Caco-2 (cell line): Measurements from ENCODE around the gene CCDC112. TPM values are rescaled to one million over a fixed set of nuclear protein-coding genes. Genes with fewer than 3 reads are reported as not detected.

Experiments
- BruUV-seq: library from RNA; stranded (reverse); fragments of 400-500 nt; replicated peaks from 2 replicates; lab custom pipeline; 2021; lab: Mats Ljungman, UMichigan
- CTCF ChIA-PET: fragments of 300-600 bp; sonication (Branson Sonifier 250); formaldehyde crosslinking; loops from one replicate; lab custom pipeline; 2022; ENCODE audit warnings: antibody characterized with exemption; lab: Charles Lee
- POLR2A ChIA-PET: fragments of 300-600 bp; sonication (Branson Sonifier 250); formaldehyde crosslinking; loops from one replicate; lab custom pipeline; 2022; ENCODE audit warnings: antibody characterized with exemption; lab: Charles Lee
- DNase-seq, 2 experiments: peaks; one replicate each; pipeline versions ENCODE4 v3.0.0 to v3.0.0-alpha.2; 2020 to 2022
- H3K27me3 ChIP-seq: replicated peaks from 2 replicates; pipeline ENCODE4 v1.6.0; 2011; ENCODE audit warnings: low read length; ENCODE audit not compliant: control insufficient read depth, insufficient read depth
- H3K36me3 ChIP-seq: 2 replicates; pipeline ENCODE4 v1.5.1; 2011; ENCODE audit warnings: low read length; ENCODE audit not compliant: control insufficient read depth, insufficient read depth
- H3K4me1 ChIP-seq: fragments of 250-450 bp; sonication (Bioruptor Pico); 2 replicates; pipeline ENCODE4 v1.5.1; 2020; ENCODE audit warnings: mild to moderate bottlenecking
- H3K4me3 ChIP-seq: 2 replicates; pipeline ENCODE4 v1.5.1; 2011; ENCODE audit warnings: low read depth, mild to moderate bottlenecking, control low read depth, low read length
- H3K9me3 ChIP-seq: fragments of 250-450 bp; sonication (Bioruptor Pico); 2 replicates; pipeline ENCODE4 v1.5.1; 2020; ENCODE audit warnings: mild to moderate bottlenecking, moderate library complexity
- H3K27ac Mint-ChIP-seq: one replicate; pipeline ENCODE4 v1.8.0; 2022; ENCODE audit warnings: mixed read lengths; ENCODE audit not compliant: unreplicated experiment
- H3K27me3 Mint-ChIP-seq: one replicate; pipeline ENCODE4 v1.8.0; 2022; ENCODE audit warnings: mixed read lengths; ENCODE audit not compliant: insufficient read depth, unreplicated experiment
- H3K36me3 Mint-ChIP-seq: one replicate; pipeline ENCODE4 v1.8.0; 2022; ENCODE audit warnings: mild to moderate bottlenecking, mixed read lengths; ENCODE audit not compliant: insufficient read depth, unreplicated experiment
- H3K4me1 Mint-ChIP-seq: one replicate; pipeline ENCODE4 v1.8.0; 2022; ENCODE audit warnings: low read depth, mixed read lengths; ENCODE audit not compliant: unreplicated experiment
- H3K4me3 Mint-ChIP-seq: one replicate; pipeline ENCODE4 v1.8.0; 2022; ENCODE audit warnings: mild to moderate bottlenecking, moderate library complexity, mixed read lengths; ENCODE audit not compliant: unreplicated experiment
- H3K9me3 Mint-ChIP-seq: one replicate; pipeline ENCODE4 v1.8.0; 2022; ENCODE audit warnings: mixed read lengths; ENCODE audit not compliant: unreplicated experiment
- CTCF ChIP-seq, 2 experiments: fragments of 200-600 bp in 1 of 2; IDR thresholded peaks; 1 replicate in 1 of 2; 2 replicates in 1 of 2; pipeline versions ENCODE4 v1.5.1 to v1.8.0; 2011 to 2022; ENCODE audit warnings: antibody characterized with exemption in 1 of 2, control low read depth in 1 of 2, inconsistent platforms in 1 of 2, low read depth in 1 of 2, low read length in 1 of 2, mild to moderate bottlenecking in 1 of 2, moderate library complexity in 1 of 2; ENCODE audit not compliant: insufficient read depth in 1 of 2, severe bottlenecking in 1 of 2, unreplicated experiment in 1 of 2
- intact Hi-C: fragments of 100-400 bp; cut with micrococcal nuclease; formaldehyde crosslinking; loops from one replicate; pipeline ENCODE4 v1.10.0; 2022; ENCODE audit not compliant: unreplicated experiment
- total RNA-seq: library from RNA; stranded (reverse); gene quantifications from 2 replicates; pipeline ENCODE4 v1.2.3, GENCODE V29; 2022

CCDC112 gene
- total RNA-seq, 1 experiment from 2014 or later, result 2.9 TPM

- H3K27me3 ChIP-seq, result no peaks in the 10 kb centered on the region
- BruUV-seq, result no TSS peak
- Mint-ChIP-seq H3K4me1 (peaks cover 2% of the 10 kb centered on the region), H3K36me3 (no peaks in the 10 kb centered on the region), H3K27me3 (no peaks in the 10 kb centered on the region), H3K4me3 (no peak overlapping the region), H3K27ac (no peak overlapping the region), H3K9me3 (no peaks in the 10 kb centered on the region)
- no peak overlapping the region for H3K4me3 ChIP-seq
- no peak for DNase-seq
- H3K9me3 ChIP-seq, result no peaks in the 10 kb centered on the region
- ChIA-PET CTCF (no interaction called here), POLR2A (no interaction called here)
- H3K36me3 ChIP-seq, result no peaks in the 10 kb centered on the region
- peaks cover 11% of the 10 kb centered on the region for H3K4me1 ChIP-seq
- no peak for TF ChIP-seq CTCF (IDR thresholded peaks at IDR 0.05; ENCODE audit: insufficient read depth in 1 of 2, low read depth in 1 of 2, low read length in 1 of 2, severe bottlenecking in 1 of 2, unreplicated experiment in 1 of 2)
- intact Hi-C loops, result no loop called here
Observed at GRCh38 chr5:115338851-115339250, 42.4 kb upstream of the CCDC112 start.

GRCh38 chr5:115337882-115338281, 41.4 kb upstream of the CCDC112 start:
- DNase-seq, result peak in 1 of 2 experiments; percentile 5
- Histone ChIP-seq H3K36me3 (no peaks in the 10 kb centered on the region), H3K9me3 (no peaks in the 10 kb centered on the region), H3K27me3 (no peaks in the 10 kb centered on the region), H3K4me1 (peaks cover 11% of the 10 kb centered on the region), H3K4me3 (no peak overlapping the region)
- no peak overlapping the region for H3K4me3 Mint-ChIP-seq
- no peaks in the 10 kb centered on the region for H3K9me3 Mint-ChIP-seq
- H3K27me3 Mint-ChIP-seq, result no peaks in the 10 kb centered on the region
- no peaks in the 10 kb centered on the region for H3K36me3 Mint-ChIP-seq
- ChIA-PET CTCF (no interaction called here), POLR2A (no interaction called here)
- H3K27ac Mint-ChIP-seq, result no peak overlapping the region
- no peak for TF ChIP-seq CTCF (IDR thresholded peaks at IDR 0.05; ENCODE audit: insufficient read depth in 1 of 2, low read depth in 1 of 2, low read length in 1 of 2, severe bottlenecking in 1 of 2, unreplicated experiment in 1 of 2)
- no peaks in the 10 kb centered on the region for H3K4me1 Mint-ChIP-seq
- intact Hi-C loops, result no loop called here
- BruUV-seq, result no TSS peak

GRCh38 chr5:115336964-115337363, 40.5 kb upstream of the CCDC112 start:
- no peak for DNase-seq
- Histone ChIP-seq H3K36me3 (no peaks in the 10 kb centered on the region), H3K9me3 (no peaks in the 10 kb centered on the region), H3K4me3 (no peak overlapping the region), H3K4me1 (peaks cover 11% of the 10 kb centered on the region), H3K27me3 (no peaks in the 10 kb centered on the region)
- Mint-ChIP-seq H3K9me3 (no peaks in the 10 kb centered on the region), H3K27me3 (no peaks in the 10 kb centered on the region), H3K4me3 (no peak overlapping the region), H3K36me3 (no peaks in the 10 kb centered on the region), H3K27ac (no peak overlapping the region), H3K4me1 (no peaks in the 10 kb centered on the region)
- POLR2A ChIA-PET, result no interaction called here
- intact Hi-C loops, result no loop called here
- no TSS peak for BruUV-seq
- CTCF ChIA-PET, result no interaction called here
- no peak for TF ChIP-seq CTCF (IDR thresholded peaks at IDR 0.05; ENCODE audit: insufficient read depth in 1 of 2, low read depth in 1 of 2, low read length in 1 of 2, severe bottlenecking in 1 of 2, unreplicated experiment in 1 of 2)
